Keratinocyte (primary cell): ENCODE data around the gene RANBP9. TPM values are rescaled to one million over a fixed set of nuclear protein-coding genes. Genes with fewer than 3 reads are reported as not detected.

Experiments used
- DNase-seq: peaks from one replicate; pipeline ENCODE4 v3.0.0-alpha.2; 2011; ENCODE audit warnings: low read depth, missing footprints, low spot score
- FAIRE-seq: peaks from 2 replicates; lab custom pipeline; 2011; peaks lifted over from hg19 to GRCh38; lab: Jason Lieb, UNC
- H2AFZ ChIP-seq: 2 replicates; pipeline ENCODE4 v1.6.0; 2012; ENCODE audit warnings: low read length, control low read depth, inconsistent platforms; ENCODE audit not compliant: control insufficient read depth
- H3K27ac ChIP-seq: 2 replicates; pipeline ENCODE4 v1.5.1; 2011; ENCODE audit warnings: low read length; ENCODE audit not compliant: control insufficient read depth, insufficient read depth
- H3K27me3 ChIP-seq: 3 replicates; pipeline ENCODE4 v1.6.0; 2011; ENCODE audit warnings: low read length; ENCODE audit not compliant: control insufficient read depth, insufficient read depth; ENCODE audit errors: extremely low read depth
- H3K36me3 ChIP-seq, 2 experiments: 2 replicates in 1 of 2; 3 replicates in 1 of 2; pipeline ENCODE4 v1.5.1; 2011; ENCODE audit warnings: low read length in 2 of 2, mild to moderate bottlenecking in 1 of 2; ENCODE audit not compliant: control insufficient read depth in 2 of 2, insufficient read depth in 2 of 2; ENCODE audit errors: extremely low read depth in 1 of 2
- H3K4me1 ChIP-seq: 3 replicates; pipeline ENCODE4 v1.5.1; 2011; ENCODE audit warnings: low read length; ENCODE audit not compliant: control insufficient read depth, insufficient read depth; ENCODE audit errors: extremely low read depth
- H3K4me2 ChIP-seq: 3 replicates; pipeline ENCODE4 v1.6.0; 2011; ENCODE audit warnings: low read depth, low read length; ENCODE audit not compliant: control insufficient read depth, insufficient read depth; ENCODE audit errors: extremely low read depth
- H3K4me3 ChIP-seq, 3 experiments: fragments of 200-600 bp in 1 of 3; sonication (generic) in 1 of 3; 2 replicates in 2 of 3; 3 replicates in 1 of 3; pipeline ENCODE4 v1.5.1; 2011 to 2016; ENCODE audit warnings: low read length in 3 of 3, mild to moderate bottlenecking in 3 of 3, control low read depth in 2 of 3, inconsistent platforms in 1 of 3, low read depth in 1 of 3, mixed read lengths in 1 of 3, mixed run types in 1 of 3, moderate library complexity in 1 of 3; ENCODE audit not compliant: control insufficient read depth in 2 of 3, insufficient read depth in 2 of 3; ENCODE audit errors: extremely low read depth in 1 of 3
- H3K79me2 ChIP-seq: 2 replicates; pipeline ENCODE4 v1.6.0; 2012; ENCODE audit warnings: low read length; ENCODE audit not compliant: control insufficient read depth, insufficient read depth
- H3K9ac ChIP-seq: 3 replicates; pipeline ENCODE4 v1.6.0; 2011; ENCODE audit warnings: low read length; ENCODE audit not compliant: control insufficient read depth, insufficient read depth; ENCODE audit errors: extremely low read depth
- H3K9me1 ChIP-seq: 3 replicates; pipeline ENCODE4 v1.6.0; 2011; ENCODE audit warnings: low read length; ENCODE audit not compliant: control insufficient read depth, insufficient read depth; ENCODE audit errors: extremely low read depth
- H3K9me3 ChIP-seq: 2 replicates; pipeline ENCODE4 v1.5.1; 2012; ENCODE audit warnings: low read depth, low read length; ENCODE audit not compliant: control insufficient read depth
- H4K20me1 ChIP-seq: 3 replicates; pipeline ENCODE4 v1.6.0; 2011; ENCODE audit warnings: low read length; ENCODE audit not compliant: control insufficient read depth, insufficient read depth; ENCODE audit errors: extremely low read depth
- CTCF ChIP-seq, 3 experiments: IDR thresholded peaks in 1 of 3; conservative IDR thresholded peaks in 1 of 3; optimal IDR thresholded peaks in 1 of 3; 2 replicates in 2 of 3; 3 replicates in 1 of 3; pipeline versions ENCODE3 to v1.5.1; 2011; ENCODE audit warnings: low read length in 3 of 3, mild to moderate bottlenecking in 3 of 3, moderate library complexity in 2 of 3, control low read depth in 1 of 3, inconsistent platforms in 1 of 3; ENCODE audit not compliant: insufficient read depth in 2 of 3; ENCODE audit errors: extremely low read depth in 1 of 3
- EZH2 ChIP-seq: IDR thresholded peaks from one replicate; pipeline ENCODE4 v1.6.1; 2012; ENCODE audit warnings: inconsistent platforms, mild to moderate bottlenecking, low read length, moderate library complexity
- dilution Hi-C: fragments of 300-500 bp; cut with MboI; formaldehyde crosslinking; loops from one replicate; pipeline ENCODE4 v1.7.0; 2020; ENCODE audit warnings: low sequenced_read_pairs; ENCODE audit not compliant: extremely low pct_ligation_motif_present
- polyA plus RNA-seq, 5 experiments: library from polyadenylated mRNA; depleted of rRNA in 3 of 5; stranded (reverse) in 3 of 5; stranded (forward) in 1 of 5; unstranded in 1 of 5; fragments of >200 nt; gene quantifications; 1 replicate in 1 of 5; 2 replicates in 3 of 5; 3 replicates in 1 of 5; pipeline versions ENCODE4 v1.2.1 to v1.2.3, GENCODE V29; 2011 to 2012; ENCODE audit warnings: missing spikeins in 2 of 5, low read depth in 1 of 5, low replicate concordance in 1 of 5

Gene RANBP9
- polyA plus RNA-seq, 1 donor (not counting 4 experiments of a cell fraction or from before 2014, with no cell fraction given) = 36.7 TPM

GRCh38 chr6:13700232-13700631 is 11.4 kb downstream of the RANBP9 start:
- dilution Hi-C loops = no loop called here

GRCh38 chr6:13698715-13699114 is 12.9 kb downstream of the RANBP9 start:
- TF ChIP-seq EZH2 = no peak
- no peak for TF ChIP-seq CTCF (optimal IDR thresholded peaks at IDR 0.05 in 1 of 3, IDR thresholded peaks at IDR 0.05 in 1 of 3, conservative IDR thresholded peaks at IDR 0.05 in 1 of 3; ENCODE audit: extremely low read depth in 1 of 3, insufficient read depth in 2 of 3, low read length in 3 of 3)
- no peak overlapping the region for H2AFZ ChIP-seq
- peaks cover 8% of the 10 kb centered on the region for H3K9me1 ChIP-seq
- H3K27me3 ChIP-seq = no peaks in the 10 kb centered on the region
- H3K4me2 ChIP-seq = no peak overlapping the region
- H3K4me1 ChIP-seq = peaks cover 25% of the 10 kb centered on the region
- H4K20me1 ChIP-seq = no peaks in the 10 kb centered on the region
- H3K27ac ChIP-seq = no peak overlapping the region
- peaks cover 0 to 5% of the 10 kb centered on the region in 2 experiments for H3K36me3 ChIP-seq
- dilution Hi-C loops = no loop called here
- DNase-seq = no peak
- H3K4me3 ChIP-seq = no peak overlapping the region
- no peaks in the 10 kb centered on the region for H3K9me3 ChIP-seq
- H3K9ac ChIP-seq = no peak overlapping the region
- no peak for FAIRE-seq
- peaks cover 82% of the 10 kb centered on the region for H3K79me2 ChIP-seq

More at GRCh38 chr6:13700232-13700631, 11.4 kb downstream of the RANBP9 start:
- Histone ChIP-seq H3K9ac (no peak overlapping the region), H3K4me1 (peaks cover 25% of the 10 kb centered on the region), H3K4me3 (no peak overlapping the region), H3K9me3 (no peaks in the 10 kb centered on the region), H3K4me2 (no peak overlapping the region), H3K36me3 (peaks cover 0 to 5% of the 10 kb centered on the region in 2 experiments), H2AFZ (no peak overlapping the region), H4K20me1 (no peaks in the 10 kb centered on the region), H3K9me1 (peaks cover 8% of the 10 kb centered on the region), H3K27ac (no peak overlapping the region), H3K79me2 (peaks cover 89% of the 10 kb centered on the region), H3K27me3 (no peaks in the 10 kb centered on the region)
- DNase-seq (no peak), FAIRE-seq (peak; percentile 36)
- TF ChIP-seq CTCF (optimal IDR thresholded peaks at IDR 0.05 in 1 of 3, IDR thresholded peaks at IDR 0.05 in 1 of 3, conservative IDR thresholded peaks at IDR 0.05 in 1 of 3; ENCODE audit: extremely low read depth in 1 of 3, insufficient read depth in 2 of 3, low read length in 3 of 3) (no peak), EZH2 (no peak)
